GM21786 (cell line): ENCODE results near the gene SMC1B.
"Not testable (repeated sequence)": the region's sequence is repeated elsewhere in the genome, so short reads cannot be mapped to it uniquely, and the experiment has no call there.

ENCODE experiments used
- ATAC-seq: cut with Tn5 transposase; IDR thresholded peaks from one replicate; pipeline ENCODE4 v1.9.1; 2021; ENCODE audit not compliant: unreplicated experiment

Gene SMC1B

GRCh38 chr22:45413368-45414211 lies at the start of gene SMC1B, which contains the start of gene RIBC2:
TSS of gene SMC1B (minus strand) at chr22:45413599. CDS start at chr22:45413567, 32 bp downstream.
TSS of gene RIBC2 (plus strand) at chr22:45413693. CDS start at chr22:45413887, 194 bp downstream.
- ATAC-seq: no peak

GRCh38 chr22:45462034-45462655 lies 48.7 kb upstream of the SMC1B start:
- no peak for ATAC-seq

DNA sequence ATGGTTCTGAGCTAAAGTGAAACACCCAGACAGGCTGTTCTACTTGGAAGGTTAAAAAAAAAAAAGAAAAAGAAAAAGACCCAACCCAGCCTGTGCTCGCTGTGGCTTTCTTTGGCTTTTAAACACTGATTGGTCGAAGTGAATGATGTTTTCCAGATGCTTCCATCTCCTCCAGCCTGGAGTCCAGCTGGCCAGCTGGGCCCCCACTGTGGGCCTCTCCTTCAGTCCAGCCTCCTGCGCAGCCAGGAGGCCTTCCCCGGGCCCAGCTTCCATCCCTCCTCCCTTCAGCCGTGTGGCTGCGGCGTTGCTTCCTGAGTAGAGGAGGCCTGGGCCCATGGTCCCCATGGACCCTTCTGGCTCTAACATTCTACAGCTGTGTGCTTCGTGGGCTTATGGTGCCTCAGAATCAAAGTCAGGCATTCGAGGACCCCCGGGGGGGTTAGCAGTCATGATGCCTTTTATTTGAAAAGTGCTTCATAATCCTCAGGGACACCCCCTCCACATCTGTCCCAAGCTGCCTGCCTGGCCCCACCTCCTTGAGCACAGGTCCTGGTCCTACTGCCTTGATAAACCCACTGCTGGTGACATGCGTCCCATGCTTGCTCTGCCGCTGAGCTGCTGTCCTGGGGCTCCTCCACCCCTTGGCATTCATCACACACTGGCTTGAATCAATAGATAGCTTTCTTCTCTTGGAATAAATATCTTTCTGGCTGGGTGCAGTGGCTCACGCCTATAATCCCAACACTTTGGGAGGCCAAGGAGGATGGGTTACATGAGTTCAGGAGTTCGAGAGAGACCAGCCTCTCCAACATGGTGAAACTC lies 47.1 kb upstream of the SMC1B start:
- no peak for ATAC-seq

DNA sequence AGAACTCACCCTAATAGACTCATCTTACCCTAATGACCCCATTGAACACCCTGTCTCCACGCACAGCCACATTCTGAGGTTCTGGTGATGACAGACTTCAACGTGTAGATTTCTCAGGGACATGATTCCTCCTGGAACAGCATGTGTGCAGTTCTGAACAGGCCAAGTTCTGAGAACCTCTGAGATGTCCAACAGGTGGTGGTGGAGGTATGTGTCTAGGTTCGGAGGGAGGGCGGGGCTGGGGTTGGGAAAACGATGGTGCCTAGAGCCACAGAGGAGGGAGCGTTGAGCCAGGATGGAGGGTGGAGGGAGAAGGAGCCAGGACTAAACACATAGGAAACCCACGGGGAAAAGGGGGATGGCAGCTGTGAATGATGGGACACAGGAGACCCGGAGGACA lies 45.8 kb upstream of the SMC1B start:
- ATAC-seq: no peak

DNA sequence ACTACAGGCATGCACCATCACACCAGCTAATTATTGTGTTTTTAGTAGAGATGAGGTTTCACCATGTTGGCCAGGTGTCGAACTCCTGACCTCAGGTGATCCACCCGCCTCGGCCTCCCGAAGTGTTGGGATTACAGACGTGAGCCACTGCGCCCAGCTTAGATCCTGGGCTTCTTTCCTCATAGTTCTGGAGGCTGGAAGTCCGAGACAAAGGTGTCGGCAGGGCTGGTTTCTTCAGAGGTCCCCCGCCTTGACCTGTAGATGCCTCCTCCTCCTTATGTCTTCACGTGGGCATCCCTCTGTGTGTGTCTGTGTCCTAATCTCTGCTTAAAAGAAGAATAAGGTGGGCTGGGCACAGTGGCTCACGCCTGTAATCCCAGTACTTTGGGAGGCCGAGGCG lies 45.1 kb upstream of the SMC1B start:
- no peak for ATAC-seq

DNA sequence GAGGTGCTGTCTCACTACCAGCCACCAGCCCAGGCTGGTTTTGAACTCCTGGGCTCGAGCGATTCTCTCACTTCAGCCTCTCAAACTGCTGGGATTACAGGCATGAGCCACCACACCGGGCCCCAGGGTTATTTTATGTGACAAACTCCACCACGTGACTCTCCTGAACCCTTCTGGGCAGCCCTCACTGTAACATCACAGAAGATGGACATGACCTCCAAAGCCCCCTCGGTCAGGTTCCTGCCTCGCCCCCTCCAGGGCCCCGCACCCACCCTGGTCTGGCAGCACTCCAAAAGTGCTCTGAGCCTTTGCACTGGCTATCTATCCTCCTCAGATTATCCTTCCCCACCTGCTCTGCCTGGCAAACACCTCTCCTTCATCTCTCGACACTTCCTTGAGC lies 43.4 kb upstream of the SMC1B start:
- ATAC-seq: no peak

- ATAC-seq: no peak
Measured at GRCh38 chr22:45455621-45456020, 42.2 kb upstream of the SMC1B start.

GRCh38 chr22:45455212-45455611 lies 41.8 kb upstream of the SMC1B start:
- ATAC-seq: no peak

DNA sequence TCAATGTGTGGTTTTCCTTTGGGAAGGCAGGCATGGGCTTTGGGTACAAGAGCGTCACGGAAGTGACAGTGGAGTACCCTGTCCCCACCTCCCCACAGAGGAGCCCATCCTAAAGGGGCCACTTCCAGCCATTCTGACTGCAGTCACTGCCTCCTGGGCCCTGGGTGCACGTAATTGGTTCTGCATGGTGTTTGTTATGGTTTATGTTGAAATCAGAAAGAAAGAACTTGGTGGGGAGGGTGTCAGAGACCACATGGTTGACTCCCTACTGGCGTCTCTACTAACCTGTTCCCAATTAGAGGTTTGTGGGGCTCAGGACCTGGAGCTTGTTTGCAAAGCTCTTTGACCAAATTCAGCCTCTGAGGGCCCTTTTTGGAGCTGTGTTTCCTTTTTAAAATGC lies 40.9 kb upstream of the SMC1B start:
- ATAC-seq: no peak

DNA sequence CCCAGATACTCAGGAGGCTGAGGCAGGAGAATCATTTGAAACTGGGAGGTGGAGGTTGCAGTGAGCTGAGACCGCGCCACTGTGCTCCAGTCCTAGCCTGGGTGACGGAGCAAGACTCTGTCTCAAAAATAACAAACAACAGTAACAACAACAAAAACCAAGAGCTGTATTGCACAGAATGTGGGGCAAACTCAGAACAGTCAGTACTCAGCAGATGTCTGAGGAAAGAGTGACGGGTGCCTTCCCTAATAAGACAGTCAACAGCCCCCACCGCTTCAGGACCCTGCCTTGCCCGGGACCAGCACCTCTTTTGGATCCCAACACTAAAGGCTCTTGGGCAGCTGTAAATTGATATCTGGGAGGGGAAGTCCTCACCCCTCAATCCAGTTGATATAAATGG lies 40.4 kb upstream of the SMC1B start:
- no peak for ATAC-seq

DNA sequence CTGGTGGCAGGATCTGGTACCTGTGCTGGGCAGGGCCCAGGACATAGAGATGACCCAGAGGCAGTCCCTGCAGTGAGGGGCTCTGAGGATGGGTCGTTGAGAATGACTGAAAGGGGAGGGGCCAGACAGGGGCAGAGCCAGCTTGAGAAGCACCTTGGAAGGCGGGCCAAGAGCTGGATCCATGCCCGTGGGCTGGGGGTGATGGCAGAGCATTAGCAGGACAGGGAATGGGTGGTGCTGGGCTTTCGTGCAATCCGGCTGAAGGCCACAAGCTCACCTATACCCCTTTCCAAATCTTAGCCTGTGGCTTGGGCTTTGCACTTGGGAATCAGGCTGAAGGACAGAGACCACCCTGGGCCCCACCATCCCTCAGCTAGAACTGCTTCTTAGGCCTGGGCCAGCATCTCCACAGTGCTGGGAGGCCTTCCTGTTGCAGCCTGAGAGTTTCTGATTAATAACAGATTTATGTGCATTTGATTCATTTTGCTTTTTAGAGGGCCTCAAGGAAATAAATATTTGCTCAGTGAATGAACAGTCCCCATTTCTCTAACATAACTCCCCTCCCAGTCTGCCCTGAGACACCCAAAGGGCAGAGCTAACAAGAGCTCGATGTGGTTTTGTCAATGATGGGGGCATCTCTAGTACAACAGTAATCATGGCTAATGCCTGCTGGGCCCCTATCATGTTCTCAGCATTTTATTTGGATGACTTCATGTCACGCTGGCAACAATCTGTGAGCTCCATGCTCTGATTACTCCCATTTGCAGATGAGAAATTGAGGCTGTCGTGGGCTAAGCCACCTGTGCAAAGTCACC lies 39.4 kb upstream of the SMC1B start:
- ATAC-seq: no peak

DNA sequence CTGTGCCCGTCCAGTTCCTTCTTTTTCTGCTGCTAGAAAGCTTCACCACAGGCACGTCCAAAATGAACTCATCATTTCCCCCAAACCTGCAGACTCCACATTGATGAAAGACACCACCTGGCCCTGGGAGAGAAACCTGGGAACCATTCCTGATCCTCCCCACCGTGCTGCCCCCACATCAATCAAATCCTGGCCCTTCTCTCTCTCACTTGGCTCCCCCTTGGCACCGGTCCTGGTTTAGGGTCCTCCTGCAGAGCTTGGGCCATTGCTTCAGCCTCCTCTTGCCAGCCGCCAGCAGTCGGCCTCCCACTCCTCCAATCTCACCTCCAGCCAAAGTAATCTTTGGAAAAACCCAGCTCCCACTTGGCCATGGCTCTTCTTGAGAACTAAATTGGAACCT lies 38.6 kb upstream of the SMC1B start:
- no peak for ATAC-seq

DNA sequence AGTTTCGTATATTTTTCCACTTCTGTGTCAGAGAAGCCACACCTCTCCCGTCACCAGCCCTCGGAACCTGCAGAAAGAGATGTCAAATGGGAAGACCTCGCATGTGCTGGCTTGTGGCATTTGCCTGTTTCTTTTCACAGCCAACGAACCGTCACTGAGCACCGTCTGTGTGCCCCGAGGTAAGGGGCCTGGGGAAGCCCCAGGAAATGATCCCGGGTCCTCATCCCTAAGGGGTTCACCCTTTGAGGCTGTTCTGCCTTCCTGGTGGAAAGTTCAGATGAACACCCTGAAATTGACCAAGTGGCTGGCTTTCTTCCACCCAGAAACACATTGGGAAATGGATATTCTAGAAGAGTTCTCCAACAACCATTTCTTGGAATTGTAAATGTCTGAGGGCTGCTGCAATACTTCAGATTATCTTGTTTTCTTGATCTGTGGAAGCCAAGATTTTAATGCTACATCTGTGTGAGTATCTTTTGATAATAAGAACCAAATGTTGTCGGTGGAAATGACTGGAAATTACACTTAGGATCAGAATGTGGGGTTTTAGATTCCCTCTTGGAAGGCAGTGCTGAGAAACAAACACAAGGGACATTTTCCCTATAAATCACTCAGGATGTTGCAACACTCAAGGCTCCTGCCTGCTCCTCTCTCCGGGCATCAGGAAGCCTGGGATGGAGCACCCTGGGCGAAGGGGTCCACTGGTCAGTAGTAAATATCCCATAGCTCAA lies 37.7 kb upstream of the SMC1B start:
- ATAC-seq: no peak

DNA sequence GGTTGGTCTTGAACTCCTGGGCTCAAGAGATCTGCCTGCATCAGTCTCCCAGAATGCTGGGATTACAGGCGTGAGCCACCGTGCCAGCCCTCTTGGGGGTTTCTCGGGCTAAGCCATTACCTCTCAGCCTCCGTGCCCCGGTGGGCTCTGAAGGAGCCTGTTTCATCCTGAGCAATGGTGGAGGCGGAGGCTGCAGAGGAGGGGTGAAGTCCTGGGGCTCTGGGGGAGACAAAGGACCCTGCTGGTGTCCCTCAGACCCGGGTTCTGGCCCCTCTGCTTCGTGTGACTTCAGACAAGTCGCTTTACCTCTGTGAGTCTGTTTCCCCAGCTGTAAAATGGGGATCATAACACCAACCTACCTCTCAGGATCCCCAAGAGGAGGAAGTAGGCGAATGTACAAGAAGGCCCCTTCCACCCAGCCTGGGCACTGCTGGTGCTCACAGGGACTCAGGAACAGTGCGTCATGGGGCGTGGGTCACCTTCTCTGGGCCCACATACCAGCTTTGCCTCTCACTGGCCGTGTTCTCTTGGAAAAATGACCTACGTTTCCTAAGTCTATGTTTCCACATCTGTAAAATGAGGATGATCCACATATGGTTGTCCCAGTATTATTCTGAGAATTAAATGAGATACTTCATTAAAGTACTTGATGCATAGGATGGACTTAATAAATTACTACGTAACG lies 36.8 kb upstream of the SMC1B start:
- ATAC-seq: no peak

- not testable (repeated sequence) for ATAC-seq
Measured at GRCh38 chr22:45449442-45449841, 36.0 kb upstream of the SMC1B start.

DNA sequence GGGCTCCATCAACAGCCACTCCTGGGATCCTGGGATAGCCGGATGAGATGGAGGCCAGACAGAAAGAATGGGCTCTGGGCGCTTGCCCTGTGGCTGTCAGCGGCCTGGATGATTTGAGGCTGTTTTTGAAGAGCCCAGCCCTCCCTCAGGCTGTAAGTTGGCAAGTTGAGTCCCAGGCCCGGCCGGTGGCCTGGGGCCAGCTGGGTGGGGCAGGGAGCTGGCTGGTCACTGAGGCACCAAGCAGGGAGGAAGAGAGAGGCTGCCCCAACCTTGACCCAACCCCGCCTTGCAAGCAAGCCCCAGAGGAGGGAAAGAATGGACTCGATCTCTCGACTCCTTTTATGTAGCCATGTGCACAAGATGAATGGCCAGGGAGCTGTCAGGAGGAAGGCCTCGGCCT lies 35.0 kb upstream of the SMC1B start:
- ATAC-seq: no peak

DNA sequence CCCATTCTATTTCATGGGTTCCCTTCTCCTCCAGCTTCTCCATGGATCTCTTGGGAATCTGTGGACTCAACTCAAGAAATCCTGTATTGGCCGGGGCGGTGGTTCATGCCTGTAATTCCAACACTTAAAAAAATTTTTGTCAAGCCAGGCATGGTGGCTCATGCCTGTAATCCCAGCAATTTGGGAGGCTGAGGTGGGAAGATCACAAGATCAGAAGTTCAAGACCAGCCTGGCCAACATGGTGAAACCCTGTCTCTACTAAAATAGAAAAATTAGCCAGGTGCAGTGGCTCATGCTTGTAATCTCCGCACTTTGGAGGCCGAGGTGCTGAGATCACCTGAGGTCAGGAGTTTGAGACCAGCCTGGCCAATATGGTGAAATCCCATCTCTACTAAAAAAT lies 34.2 kb upstream of the SMC1B start:
- not testable (repeated sequence) for ATAC-seq

GRCh38 chr22:45446216-45446615 lies 32.8 kb upstream of the SMC1B start:
- ATAC-seq: no peak

DNA sequence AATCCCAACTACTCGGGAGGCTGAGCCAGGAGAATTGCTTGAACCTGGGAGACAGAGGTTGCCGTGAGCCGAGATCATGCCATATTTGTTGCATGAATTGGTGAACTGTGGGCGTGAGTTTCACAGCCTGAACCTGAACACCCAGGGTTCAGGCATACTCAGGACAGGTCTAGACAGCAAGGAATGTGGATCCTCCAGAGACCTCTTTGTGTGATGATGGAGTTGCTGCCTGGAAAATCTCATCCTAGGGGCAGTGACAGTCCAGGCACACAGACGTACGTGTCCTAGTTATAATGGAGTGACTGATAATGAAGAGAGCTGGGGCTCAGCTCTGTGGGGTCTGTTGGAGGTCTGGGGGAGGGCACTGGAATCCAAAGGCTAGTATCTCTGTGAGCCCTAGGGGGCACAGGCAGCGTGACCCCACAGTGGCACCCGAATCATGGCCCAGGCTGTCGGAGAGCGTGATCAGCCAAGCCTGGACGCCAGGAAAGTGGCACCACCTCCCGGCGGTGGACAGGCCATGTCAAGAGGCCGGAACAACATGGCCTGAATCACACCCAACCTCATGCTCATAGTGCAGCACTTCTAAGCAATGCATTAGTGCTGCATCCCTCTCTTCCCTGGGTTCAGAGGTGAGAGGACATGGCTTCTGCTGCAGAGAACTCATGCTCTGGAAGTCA lies 31.8 kb upstream of the SMC1B start:
- no peak for ATAC-seq
